Progenitor cell of endocrine pancreas (in vitro differentiated cells): ENCODE results near the gene PPP4R1. TPM values are rescaled to one million over a fixed set of nuclear protein-coding genes. Genes with fewer than 3 reads are reported as not detected.

ENCODE experiments used
- DNase-seq: peaks from one replicate; pipeline ENCODE4 v3.0.0; 2021; ENCODE audit warnings: low spot score; ENCODE audit not compliant: unreplicated experiment
- H3K27ac Mint-ChIP-seq: 2 replicates; pipeline ENCODE4 v1.8.0; 2021; ENCODE audit warnings: mild to moderate bottlenecking, moderate library complexity, mixed read lengths
- H3K27me3 Mint-ChIP-seq: 2 replicates; pipeline ENCODE4 v1.8.0; 2021; ENCODE audit warnings: mixed read lengths
- H3K36me3 Mint-ChIP-seq: 2 replicates; pipeline ENCODE4 v1.8.0; 2022; ENCODE audit warnings: mixed read lengths; ENCODE audit not compliant: insufficient read depth
- H3K4me1 Mint-ChIP-seq: 2 replicates; pipeline ENCODE4 v1.8.0; 2021; ENCODE audit warnings: low read depth, mixed read lengths
- H3K4me3 Mint-ChIP-seq: 2 replicates; pipeline ENCODE4 v1.8.0; 2021; ENCODE audit warnings: low read depth, mild to moderate bottlenecking, moderate library complexity, mixed read lengths
- H3K9me3 Mint-ChIP-seq: 2 replicates; pipeline ENCODE4 v1.8.0; 2021; ENCODE audit warnings: low read depth, mixed read lengths
- total RNA-seq: library from RNA; stranded (reverse); gene quantifications from 2 replicates; pipeline ENCODE4 v1.2.1, GENCODE V29; 2021
- TF ChIP-seq, protein P1 (sequence below): fragments of 200-600 bp; sonication (generic); IDR thresholded peaks from one replicate; pipeline ENCODE4 v1.5.0; 2021; ENCODE audit warnings: antibody characterized with exemption, mild to moderate bottlenecking; ENCODE audit not compliant: unreplicated experiment

Gene PPP4R1
- total RNA-seq, 1 donor from 2014 or later, result 169 TPM

DNA sequence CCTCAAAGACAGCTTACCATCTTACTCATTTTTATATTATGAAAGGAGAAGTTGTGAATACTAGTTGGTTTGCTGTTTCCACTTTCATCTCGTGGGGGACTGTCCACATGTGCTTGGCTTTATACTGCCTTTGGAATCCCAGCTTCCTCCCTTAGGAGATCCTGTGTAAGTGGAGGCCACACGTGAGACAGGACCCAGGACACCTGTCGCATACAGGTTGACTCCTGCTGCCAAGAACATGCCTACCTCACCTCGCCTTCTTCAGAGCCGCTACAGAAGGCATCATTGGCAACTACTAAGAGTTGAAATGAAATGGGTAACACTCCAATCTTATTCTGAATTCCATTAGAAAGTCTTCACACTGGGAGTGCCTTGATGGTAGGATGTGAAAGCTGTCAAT, 69.3 kb downstream of the PPP4R1 start:
- no peak for DNase-seq
- H3K4me3 Mint-ChIP-seq, result no peak overlapping the region
- no peaks in the 10 kb centered on the region for H3K27me3 Mint-ChIP-seq
- TF ChIP-seq, protein P1, sequence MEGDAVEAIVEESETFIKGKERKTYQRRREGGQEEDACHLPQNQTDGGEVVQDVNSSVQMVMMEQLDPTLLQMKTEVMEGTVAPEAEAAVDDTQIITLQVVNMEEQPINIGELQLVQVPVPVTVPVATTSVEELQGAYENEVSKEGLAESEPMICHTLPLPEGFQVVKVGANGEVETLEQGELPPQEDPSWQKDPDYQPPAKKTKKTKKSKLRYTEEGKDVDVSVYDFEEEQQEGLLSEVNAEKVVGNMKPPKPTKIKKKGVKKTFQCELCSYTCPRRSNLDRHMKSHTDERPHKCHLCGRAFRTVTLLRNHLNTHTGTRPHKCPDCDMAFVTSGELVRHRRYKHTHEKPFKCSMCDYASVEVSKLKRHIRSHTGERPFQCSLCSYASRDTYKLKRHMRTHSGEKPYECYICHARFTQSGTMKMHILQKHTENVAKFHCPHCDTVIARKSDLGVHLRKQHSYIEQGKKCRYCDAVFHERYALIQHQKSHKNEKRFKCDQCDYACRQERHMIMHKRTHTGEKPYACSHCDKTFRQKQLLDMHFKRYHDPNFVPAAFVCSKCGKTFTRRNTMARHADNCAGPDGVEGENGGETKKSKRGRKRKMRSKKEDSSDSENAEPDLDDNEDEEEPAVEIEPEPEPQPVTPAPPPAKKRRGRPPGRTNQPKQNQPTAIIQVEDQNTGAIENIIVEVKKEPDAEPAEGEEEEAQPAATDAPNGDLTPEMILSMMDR, result no peak
- no peak overlapping the region for H3K27ac Mint-ChIP-seq
- peaks cover 29% of the 10 kb centered on the region for H3K36me3 Mint-ChIP-seq
- no peaks in the 10 kb centered on the region for H3K9me3 Mint-ChIP-seq
- no peaks in the 10 kb centered on the region for H3K4me1 Mint-ChIP-seq

DNA sequence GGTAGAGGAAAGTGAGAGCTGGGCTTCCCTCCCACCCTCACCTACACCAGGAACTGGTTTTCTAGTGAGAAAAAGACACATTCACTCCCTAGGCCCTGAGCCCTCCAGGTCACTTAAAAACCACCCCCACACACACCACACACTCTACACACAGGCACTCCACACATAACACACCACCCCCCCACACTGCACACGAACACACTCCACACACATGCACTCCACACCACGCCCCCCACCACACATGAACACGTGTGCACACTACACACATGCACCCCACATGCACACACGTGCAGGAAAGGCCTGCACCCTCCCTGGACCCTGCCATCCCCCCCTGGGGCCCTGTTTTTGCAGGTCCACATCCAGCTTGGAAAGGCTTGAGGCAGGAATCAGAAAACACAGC, 71.4 kb downstream of the PPP4R1 start:
- TF ChIP-seq, protein P1, result no peak
- no peaks in the 10 kb centered on the region for H3K4me1 Mint-ChIP-seq
- peaks cover 20% of the 10 kb centered on the region for H3K36me3 Mint-ChIP-seq
- no peak overlapping the region for H3K27ac Mint-ChIP-seq
- DNase-seq, result no peak
- no peak overlapping the region for H3K4me3 Mint-ChIP-seq
- no peaks in the 10 kb centered on the region for H3K9me3 Mint-ChIP-seq
- H3K27me3 Mint-ChIP-seq, result no peaks in the 10 kb centered on the region

- TF ChIP-seq, protein P1, result no peak
- Mint-ChIP-seq H3K9me3 (no peaks in the 10 kb centered on the region), H3K36me3 (peaks cover 19% of the 10 kb centered on the region), H3K4me1 (peaks cover 3% of the 10 kb centered on the region), H3K4me3 (no peak overlapping the region), H3K27me3 (no peaks in the 10 kb centered on the region), H3K27ac (no peak overlapping the region)
- DNase-seq, result no peak
These were observed 74.4 kb downstream of the PPP4R1 start for GRCh38 chr18:9539938-9540337.

DNA sequence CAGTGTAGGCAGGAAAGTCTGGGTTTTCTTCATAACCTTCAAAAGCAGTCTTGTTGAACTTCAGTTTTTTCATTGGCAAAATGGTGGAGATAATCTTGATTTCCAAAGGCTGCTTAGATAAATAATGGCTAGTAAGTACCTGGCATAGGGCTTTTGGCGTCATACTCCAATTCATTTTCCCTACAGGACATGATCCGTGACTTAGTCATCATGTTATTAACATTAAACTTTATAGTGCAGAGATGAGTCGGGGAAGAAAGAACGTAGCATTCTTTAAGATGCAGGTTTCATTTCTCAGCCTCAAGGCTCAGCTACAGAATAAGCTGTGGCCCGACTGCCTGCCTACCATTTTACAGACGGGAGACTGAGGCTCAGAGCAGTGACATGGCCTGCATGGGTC, 75.1 kb downstream of the PPP4R1 start:
- no peaks in the 10 kb centered on the region for H3K27me3 Mint-ChIP-seq
- TF ChIP-seq, protein P1, result no peak
- peaks cover 3% of the 10 kb centered on the region for H3K4me1 Mint-ChIP-seq
- H3K36me3 Mint-ChIP-seq, result peaks cover 19% of the 10 kb centered on the region
- no peaks in the 10 kb centered on the region for H3K9me3 Mint-ChIP-seq
- DNase-seq, result no peak
- no peak overlapping the region for H3K27ac Mint-ChIP-seq
- no peak overlapping the region for H3K4me3 Mint-ChIP-seq

DNA sequence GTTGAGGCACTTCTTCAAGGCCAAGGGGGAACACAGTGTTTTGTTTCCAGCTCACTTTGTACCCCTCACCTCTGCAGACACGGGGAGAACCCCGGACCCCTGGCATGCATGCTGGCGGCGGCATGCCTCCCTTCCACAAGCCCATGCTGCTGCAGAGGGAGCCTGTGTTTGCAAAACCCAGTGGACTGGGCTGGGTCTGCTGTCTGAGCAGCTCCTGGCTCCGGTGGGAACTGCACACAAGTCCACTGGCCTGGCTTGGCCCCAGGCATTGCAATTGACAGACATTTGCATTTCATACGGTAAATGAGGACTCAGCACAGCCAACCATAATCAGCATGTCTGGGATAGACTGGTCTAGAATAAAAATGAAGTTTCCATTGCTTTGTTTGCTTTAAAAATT, 76.7 kb downstream of the PPP4R1 start:
- Mint-ChIP-seq H3K4me1 (peaks cover 3% of the 10 kb centered on the region), H3K4me3 (no peak overlapping the region), H3K36me3 (peaks cover 21% of the 10 kb centered on the region), H3K27me3 (no peaks in the 10 kb centered on the region), H3K9me3 (no peaks in the 10 kb centered on the region), H3K27ac (no peak overlapping the region)
- DNase-seq, result no peak
- TF ChIP-seq, protein P1, result no peak
